Stimulated activated memory B cell treated with anti-CD40 and anti-IgM and Interleukin-4, amounts not matched to agents 10 μg/mL and 1 μg/mL and 100 μg/mL, for 72 hours (primary cell): ENCODE results near the gene TFPT.

Experiments used
- ATAC-seq: fragments of 150-1000 bp; cut with Tn5 transposase; 2 replicates; pipeline ENCODE4 v1.10.0; 2021
- H3K27ac Mint-ChIP-seq: one replicate; pipeline ENCODE4 v1.8.0; 2022; ENCODE audit warnings: mild to moderate bottlenecking, mixed read lengths
- H3K27me3 Mint-ChIP-seq: one replicate; pipeline ENCODE4 v1.8.0; 2022; ENCODE audit warnings: mixed read lengths
- H3K36me3 Mint-ChIP-seq: one replicate; pipeline ENCODE4 v1.8.0; 2022; ENCODE audit warnings: mixed read lengths
- H3K4me1 Mint-ChIP-seq: one replicate; pipeline ENCODE4 v1.8.0; 2022; ENCODE audit warnings: mixed read lengths
- H3K4me3 Mint-ChIP-seq: one replicate; pipeline ENCODE4 v1.8.0; 2022; ENCODE audit warnings: mild to moderate bottlenecking, moderate library complexity, mixed read lengths
- H3K9me3 Mint-ChIP-seq: one replicate; pipeline ENCODE4 v1.8.0; 2022; ENCODE audit warnings: mixed read lengths

The TFPT gene

GRCh38 chr19:54081032-54081431 is 34.4 kb downstream of the TFPT start, which contains the start of gene TARM1:
TARM1 (minus strand) TSS chr19:54081365; CDS start chr19:54081340, 25 bp downstream.
- peaks cover 6% of the 10 kb centered on the region for H3K27me3 Mint-ChIP-seq
- no peaks in the 10 kb centered on the region for H3K4me1 Mint-ChIP-seq
- H3K36me3 Mint-ChIP-seq = peaks cover 3% of the 10 kb centered on the region
- no peak within 1 kb of the TSS for H3K27ac Mint-ChIP-seq
- ATAC-seq = no peak
- no peak within 1 kb of the TSS for H3K4me3 Mint-ChIP-seq
- H3K9me3 Mint-ChIP-seq = peaks cover 6% of the 10 kb centered on the region

- peaks cover 11% of the 10 kb centered on the region for H3K27me3 Mint-ChIP-seq
- H3K36me3 Mint-ChIP-seq = peaks cover 6% of the 10 kb centered on the region
- no peak overlapping the region for H3K27ac Mint-ChIP-seq
- ATAC-seq = no peak
- peaks cover 8% of the 10 kb centered on the region for H3K9me3 Mint-ChIP-seq
- no peaks in the 10 kb centered on the region for H3K4me1 Mint-ChIP-seq
- no peak overlapping the region for H3K4me3 Mint-ChIP-seq
These were observed 38.1 kb downstream of the TFPT start for GRCh38 chr19:54077334-54077733.

- Mint-ChIP-seq H3K27ac (no peak overlapping the region), H3K4me1 (no peaks in the 10 kb centered on the region), H3K4me3 (no peak overlapping the region), H3K27me3 (peaks cover 11% of the 10 kb centered on the region), H3K9me3 (peaks cover 10% of the 10 kb centered on the region), H3K36me3 (peaks cover 6% of the 10 kb centered on the region)
- ATAC-seq = no peak
These were observed 40.6 kb downstream of the TFPT start for GRCh38 chr19:54074851-54075250.

GRCh38 chr19:54073829-54074228 is 41.6 kb downstream of the TFPT start:
- no peak for ATAC-seq
- no peak overlapping the region for H3K27ac Mint-ChIP-seq
- H3K4me1 Mint-ChIP-seq = no peaks in the 10 kb centered on the region
- H3K36me3 Mint-ChIP-seq = peaks cover 6% of the 10 kb centered on the region
- H3K4me3 Mint-ChIP-seq = no peak overlapping the region
- H3K27me3 Mint-ChIP-seq = peaks cover 11% of the 10 kb centered on the region
- peaks cover 13% of the 10 kb centered on the region for H3K9me3 Mint-ChIP-seq

GRCh38 chr19:54069470-54069869 is 46.0 kb downstream of the TFPT start:
- no peak overlapping the region for H3K27ac Mint-ChIP-seq
- no peak for ATAC-seq

GRCh38 chr19:54063350-54064116 is 51.9 kb downstream of the TFPT start, which contains the start of gene VSTM1:
VSTM1 (minus strand) TSS chr19:54063897; CDS start chr19:54063777, 120 bp downstream.
- no peak within 1 kb of the TSS for H3K27ac Mint-ChIP-seq
- peaks cover 5% of the 10 kb centered on the region for H3K36me3 Mint-ChIP-seq

More at GRCh38 chr19:54069470-54069869, 46.0 kb downstream of the TFPT start:
- peaks cover 11% of the 10 kb centered on the region for H3K27me3 Mint-ChIP-seq
- peaks cover 5% of the 10 kb centered on the region for H3K36me3 Mint-ChIP-seq
- no peaks in the 10 kb centered on the region for H3K4me1 Mint-ChIP-seq
- no peak overlapping the region for H3K4me3 Mint-ChIP-seq
- peaks cover 13% of the 10 kb centered on the region for H3K9me3 Mint-ChIP-seq

GRCh38 chr19:54062643-54063042 is 52.8 kb downstream of the TFPT start:
- Mint-ChIP-seq H3K9me3 (peaks cover 7% of the 10 kb centered on the region), H3K36me3 (peaks cover 5% of the 10 kb centered on the region), H3K27ac (no peak overlapping the region), H3K4me3 (no peak overlapping the region), H3K27me3 (peaks cover 32% of the 10 kb centered on the region), H3K4me1 (no peaks in the 10 kb centered on the region)
- ATAC-seq = no peak

More at GRCh38 chr19:54063350-54064116, 51.9 kb downstream of the TFPT start, which contains the start of gene VSTM1:
- peaks cover 32% of the 10 kb centered on the region for H3K27me3 Mint-ChIP-seq
- no peaks in the 10 kb centered on the region for H3K4me1 Mint-ChIP-seq
- H3K9me3 Mint-ChIP-seq = peaks cover 7% of the 10 kb centered on the region
- no peak for ATAC-seq
- no peak within 1 kb of the TSS for H3K4me3 Mint-ChIP-seq
